Smooth muscle cell (in vitro differentiated cells): ENCODE results near the gene SLC1A2. TPM values are rescaled to one million over a fixed set of nuclear protein-coding genes. Genes with fewer than 3 reads are reported as not detected.

Experiments
- DNase-seq: peaks from one replicate; lab custom pipeline; 2025; ENCODE audit not compliant: unreplicated experiment; lab: John Stamatoyannopoulos, UW
- H2AFZ ChIP-seq: fragments of 200-600 bp; sonication (generic); 2 replicates; pipeline ENCODE4 v1.6.0; 2016; ENCODE audit warnings: antibody characterized with exemption, low read depth, mild to moderate bottlenecking
- H3F3A ChIP-seq: fragments of 200-600 bp; sonication (generic); 2 replicates; pipeline ENCODE4 v1.6.0; 2017; ENCODE audit warnings: antibody characterized with exemption, low read depth
- H3K27ac ChIP-seq: fragments of 200-600 bp; sonication (generic); 2 replicates; pipeline ENCODE4 v1.5.1; 2016; ENCODE audit warnings: low read depth, mild to moderate bottlenecking
- H3K27me3 ChIP-seq: fragments of 200-600 bp; sonication (generic); 2 replicates; pipeline ENCODE4 v1.6.1; 2016; ENCODE audit warnings: low read depth, mild to moderate bottlenecking
- H3K36me3 ChIP-seq: fragments of 200-600 bp; sonication (generic); 2 replicates; pipeline ENCODE4 v1.5.1; 2016; ENCODE audit warnings: low read depth
- H3K4me1 ChIP-seq: fragments of 200-600 bp; sonication (generic); 2 replicates; pipeline ENCODE4 v1.5.1; 2016; ENCODE audit warnings: low read depth
- H3K4me2 ChIP-seq: fragments of 200-600 bp; sonication (generic); 2 replicates; pipeline ENCODE4 v1.6.0; 2016; ENCODE audit warnings: mild to moderate bottlenecking
- H3K4me3 ChIP-seq: fragments of 200-600 bp; sonication (generic); 2 replicates; pipeline ENCODE4 v1.5.1; 2016; ENCODE audit warnings: mild to moderate bottlenecking
- H3K79me2 ChIP-seq: fragments of 200-600 bp; sonication (generic); 2 replicates; pipeline ENCODE4 v1.6.0; 2016; ENCODE audit warnings: low read depth, mild to moderate bottlenecking
- H3K9ac ChIP-seq: fragments of 200-600 bp; sonication (generic); 2 replicates; pipeline ENCODE4 v1.6.0; 2016; ENCODE audit warnings: low read depth
- H3K9me3 ChIP-seq: fragments of 200-600 bp; sonication (generic); replicated peaks from 2 replicates; pipeline ENCODE4 v1.5.1; 2016; ENCODE audit warnings: low read depth
- H4K20me1 ChIP-seq: fragments of 200-600 bp; sonication (generic); 2 replicates; pipeline ENCODE4 v1.6.0; 2016; ENCODE audit warnings: low read depth
- CTCF ChIP-seq: fragments of 200-600 bp; sonication (generic); IDR thresholded peaks from 2 replicates; pipeline ENCODE4 v1.5.1; 2017; ENCODE audit warnings: borderline replicate concordance, mild to moderate bottlenecking, antibody characterized with exemption; ENCODE audit not compliant: insufficient read depth, poor library complexity, severe bottlenecking
- WGBS: methylation state at CpG from one replicate; pipeline ENCODE4 v1.1.7; 2016; ENCODE audit warnings: low lambda C conversion rate; 5-methylcytosine and 5-hydroxymethylcytosine counted together
- polyA plus RNA-seq: library from polyadenylated mRNA; unstranded; fragments of >200 nt; fragmentation: Nextera tagmentation; extraction: Ambion mirVana; gene quantifications from 2 replicates; pipeline ENCODE4 v1.2.1, GENCODE V29; 2016
- total RNA-seq: library from RNA; depleted of rRNA; stranded (reverse); fragments of >200 nt; gene quantifications from 2 replicates; pipeline ENCODE4 v1.2.3, GENCODE V29; 2014

SLC1A2 gene
- total and polyA plus RNA-seq, 2 experiments from 2014 or later, result 3.6 TPM; not detected in 1

DNA sequence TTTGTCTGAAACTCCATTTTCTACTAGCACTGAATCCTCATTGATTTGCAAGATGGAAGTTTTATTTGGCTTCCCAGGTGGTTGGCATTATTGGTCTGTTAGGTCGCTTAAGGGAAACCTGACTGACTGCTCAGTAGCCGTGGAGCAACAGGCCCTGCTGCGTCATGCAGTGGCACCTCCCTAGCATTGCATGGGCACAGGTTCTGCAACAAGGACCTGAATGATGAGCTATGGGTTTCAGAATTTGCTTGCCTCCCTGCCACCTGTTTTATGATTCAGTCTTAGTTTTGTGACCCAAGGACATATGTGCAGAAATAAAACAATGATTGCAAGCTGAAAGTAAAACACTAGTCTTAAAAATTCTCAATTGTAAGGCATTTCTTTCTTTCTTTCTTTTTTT lies 128.5 kb downstream of the SLC1A2 start:
- no peak for TF ChIP-seq CTCF
- Histone ChIP-seq H3K4me2 (peak overlapping the region; percentile 83), H3K36me3 (no peaks in the 10 kb centered on the region), H2AFZ (no peak overlapping the region), H3K4me3 (no peak overlapping the region), H3K9me3 (no peaks in the 10 kb centered on the region), H3K27me3 (no peaks in the 10 kb centered on the region), H3K4me1 (peaks cover 10% of the 10 kb centered on the region), H3K27ac (no peak overlapping the region), H3K79me2 (no peaks in the 10 kb centered on the region), H4K20me1 (no peaks in the 10 kb centered on the region), H3F3A (no peaks in the 10 kb centered on the region), H3K9ac (no peak overlapping the region)
- 80% methylated on average over 3 of the region's 3 CpGs for WGBS
- DNase-seq, result no peak

- Histone ChIP-seq H3K36me3 (no peaks in the 10 kb centered on the region), H3K4me1 (peaks cover 10% of the 10 kb centered on the region), H3K27ac (peak overlapping the region; percentile 93), H4K20me1 (no peaks in the 10 kb centered on the region), H3K4me3 (no peak overlapping the region), H3F3A (no peaks in the 10 kb centered on the region), H2AFZ (no peak overlapping the region), H3K79me2 (no peaks in the 10 kb centered on the region), H3K27me3 (no peaks in the 10 kb centered on the region), H3K9me3 (no peaks in the 10 kb centered on the region), H3K9ac (peak overlapping the region; percentile 64), H3K4me2 (peak overlapping the region; percentile 83)
- 17% methylated on average over 2 of the region's 2 CpGs for WGBS
- DNase-seq, result no peak
- no peak for TF ChIP-seq CTCF
Measured at GRCh38 chr11:35289821-35290220, 129.5 kb downstream of the SLC1A2 start.

DNA sequence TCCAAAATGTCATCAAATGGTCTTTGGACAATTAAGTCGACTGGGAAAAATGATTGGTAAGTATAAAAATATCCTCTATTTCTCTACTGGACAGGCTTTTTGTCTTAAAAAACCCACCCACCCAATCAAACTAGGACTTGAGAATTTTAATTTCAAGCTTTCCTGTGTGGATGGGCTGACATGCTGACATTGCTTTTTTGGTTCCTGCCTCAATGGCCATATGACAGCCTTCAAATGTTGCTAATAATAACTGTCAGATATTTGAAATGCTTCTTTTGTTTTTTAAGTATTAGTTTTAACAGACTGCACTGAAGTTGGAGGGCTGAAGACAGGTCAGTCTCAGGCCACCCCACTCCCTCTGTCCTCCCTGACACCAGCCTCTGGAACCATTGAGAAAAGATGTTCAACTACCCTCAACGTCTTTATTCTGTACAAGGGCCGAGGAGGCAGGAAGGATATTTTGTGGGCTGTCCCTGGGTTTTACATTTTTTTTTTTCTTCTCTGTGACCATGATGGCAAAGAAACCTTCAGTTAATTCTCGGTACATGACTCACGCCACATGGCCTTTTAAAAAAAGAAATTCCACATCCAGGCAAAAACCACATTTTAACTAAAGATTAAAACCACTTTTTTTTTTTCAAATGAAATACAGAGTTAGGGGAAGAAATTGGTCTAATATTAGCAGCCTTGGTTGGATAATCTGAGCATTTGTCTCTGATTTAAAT lies 130.4 kb downstream of the SLC1A2 start:
- Histone ChIP-seq H3F3A (no peaks in the 10 kb centered on the region), H3K9me3 (no peaks in the 10 kb centered on the region), H3K27ac (peak overlapping the region; percentile 93), H3K27me3 (no peaks in the 10 kb centered on the region), H3K36me3 (no peaks in the 10 kb centered on the region), H3K4me3 (peak overlapping the region; percentile 10), H3K4me1 (peaks cover 10% of the 10 kb centered on the region), H3K4me2 (peak overlapping the region; percentile 83), H3K79me2 (no peaks in the 10 kb centered on the region), H2AFZ (peak overlapping the region; percentile 65), H4K20me1 (no peaks in the 10 kb centered on the region), H3K9ac (peak overlapping the region; percentile 64)
- DNase-seq, result no peak
- TF ChIP-seq CTCF, result no peak
- 21% methylated on average over 5 of the region's 5 CpGs for WGBS

DNA sequence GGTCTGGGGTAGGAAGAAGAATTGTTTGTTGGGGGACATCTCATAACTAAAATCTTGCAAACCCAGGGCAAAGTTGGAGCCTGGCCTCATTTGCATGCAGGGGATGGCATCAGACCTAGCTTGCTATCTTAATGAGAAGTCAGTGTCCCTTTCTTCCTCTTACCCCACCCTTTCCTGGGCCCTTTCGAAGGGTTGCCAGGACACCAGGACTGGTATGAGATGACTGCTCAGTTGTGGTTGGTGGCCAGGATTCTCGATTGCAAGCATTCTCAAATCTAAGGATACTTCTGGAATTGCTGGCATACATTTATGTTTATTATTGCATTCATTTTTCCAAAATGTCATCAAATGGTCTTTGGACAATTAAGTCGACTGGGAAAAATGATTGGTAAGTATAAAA lies 131.0 kb downstream of the SLC1A2 start:
- H3K36me3 ChIP-seq, result no peaks in the 10 kb centered on the region
- H3K9me3 ChIP-seq, result no peaks in the 10 kb centered on the region
- no peak for DNase-seq
- H3F3A ChIP-seq, result no peaks in the 10 kb centered on the region
- H3K79me2 ChIP-seq, result no peaks in the 10 kb centered on the region
- H3K27me3 ChIP-seq, result no peaks in the 10 kb centered on the region
- peak overlapping the region; percentile 83 for H3K4me2 ChIP-seq
- no peak overlapping the region for H3K9ac ChIP-seq
- peak overlapping the region; percentile 93 for H3K27ac ChIP-seq
- H3K4me1 ChIP-seq, result peaks cover 10% of the 10 kb centered on the region
- no peak overlapping the region for H3K4me3 ChIP-seq
- no peak for TF ChIP-seq CTCF
- H4K20me1 ChIP-seq, result no peaks in the 10 kb centered on the region
- H2AFZ ChIP-seq, result no peak overlapping the region
- WGBS, result 59% methylated on average over 3 of the region's 3 CpGs
